NT2/D1 (cell line): ENCODE measurements around the gene NMS.

Experiments used
- DNase-seq: peaks from one replicate; pipeline ENCODE4 v3.0.0-alpha.2; 2011; ENCODE audit warnings: low read depth, low spot score
- H3K27me3 ChIP-seq: 2 replicates; pipeline ENCODE4 v1.6.0; 2011; ENCODE audit warnings: mild to moderate bottlenecking; ENCODE audit not compliant: insufficient read length, insufficient read depth
- H3K36me3 ChIP-seq: 2 replicates; pipeline ENCODE4 v1.6.1; 2011; ENCODE audit warnings: mild to moderate bottlenecking, low read length, mixed read lengths; ENCODE audit not compliant: insufficient read depth, insufficient read length
- H3K4me1 ChIP-seq: 2 replicates; pipeline ENCODE4 v1.5.1; 2011; ENCODE audit not compliant: insufficient read depth, insufficient read length
- H3K4me3 ChIP-seq: 2 replicates; pipeline ENCODE4 v1.5.1; 2011; ENCODE audit warnings: low read depth; ENCODE audit not compliant: insufficient read length
- H3K9ac ChIP-seq: 2 replicates; pipeline ENCODE4 v1.6.0; 2011; ENCODE audit warnings: low read depth; ENCODE audit not compliant: insufficient read length
- H3K9me3 ChIP-seq: 2 replicates; pipeline ENCODE4 v1.5.1; 2011; ENCODE audit warnings: mild to moderate bottlenecking, low read length; ENCODE audit not compliant: insufficient read depth
- SUZ12 ChIP-seq: IDR thresholded peaks from 2 replicates; pipeline ENCODE4 v1.6.1; 2011; ENCODE audit not compliant: insufficient read length, insufficient read depth; ENCODE audit errors: extremely low read depth
- YY1 ChIP-seq: IDR thresholded peaks from 2 replicates; pipeline ENCODE4 v1.6.1; 2011; ENCODE audit not compliant: insufficient read length, insufficient read depth
- ZNF274 ChIP-seq: IDR thresholded peaks from 2 replicates; pipeline ENCODE4 v1.6.1; 2011; ENCODE audit warnings: mild to moderate bottlenecking, low read depth, low read length

Gene NMS

DNA sequence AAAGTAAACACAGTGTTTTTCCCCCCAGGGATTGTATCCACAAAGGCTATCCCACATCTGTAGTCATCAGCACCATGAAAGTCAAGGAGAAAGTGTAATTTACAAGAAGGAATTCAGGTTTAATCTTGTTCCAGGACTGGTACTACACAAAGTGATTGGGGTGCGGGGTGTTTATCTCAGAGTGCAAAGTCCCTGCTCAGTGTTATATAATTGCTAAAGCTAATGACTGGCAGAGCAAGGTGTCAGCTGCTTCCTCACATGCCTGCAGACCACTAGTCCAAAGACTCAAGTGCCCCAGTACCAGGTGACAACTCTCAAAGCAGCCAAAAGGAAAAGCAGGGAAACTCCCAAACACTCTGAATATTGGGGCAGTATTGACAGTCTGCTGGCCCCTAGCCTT is 52.1 kb downstream of the NMS start:
- Histone ChIP-seq H3K9me3 (no peaks in the 10 kb centered on the region), H3K27me3 (no peaks in the 10 kb centered on the region), H3K4me3 (no peak overlapping the region), H3K4me1 (no peaks in the 10 kb centered on the region), H3K36me3 (no peaks in the 10 kb centered on the region), H3K9ac (no peak overlapping the region)
- DNase-seq, result no peak
- TF ChIP-seq SUZ12 (no peak), YY1 (no peak), ZNF274 (no peak)

GRCh38 chr2:100524331-100524730 is 54.0 kb downstream of the NMS start:
- H3K4me3 ChIP-seq, result no peak overlapping the region
- no peak for TF ChIP-seq YY1
- TF ChIP-seq SUZ12, result no peak
- TF ChIP-seq ZNF274, result no peak
- no peaks in the 10 kb centered on the region for H3K27me3 ChIP-seq
- H3K4me1 ChIP-seq, result no peaks in the 10 kb centered on the region
- no peaks in the 10 kb centered on the region for H3K36me3 ChIP-seq
- H3K9ac ChIP-seq, result no peak overlapping the region
- no peak for DNase-seq
- H3K9me3 ChIP-seq, result no peaks in the 10 kb centered on the region

DNA sequence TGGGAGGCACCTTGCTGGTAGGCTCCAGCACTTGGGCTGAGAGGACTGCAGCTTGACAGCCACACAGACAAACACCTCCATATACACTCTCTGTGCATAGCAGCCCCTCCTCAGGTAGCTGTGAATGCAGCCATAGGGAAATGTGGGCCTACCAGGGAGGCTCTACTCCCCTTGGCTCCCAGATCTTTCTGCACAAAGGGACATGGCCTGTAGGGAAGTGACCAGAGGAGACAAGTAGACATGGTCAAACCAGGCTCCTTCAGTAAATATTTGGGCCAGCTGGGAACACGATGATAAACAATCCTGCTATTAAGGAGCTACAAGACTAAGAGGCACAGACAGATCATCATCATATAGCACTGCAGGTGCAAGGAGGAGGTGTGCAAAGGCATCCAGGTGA is 56.6 kb downstream of the NMS start:
- Histone ChIP-seq H3K36me3 (no peaks in the 10 kb centered on the region), H3K9ac (no peak overlapping the region), H3K27me3 (no peaks in the 10 kb centered on the region), H3K9me3 (no peaks in the 10 kb centered on the region), H3K4me3 (no peak overlapping the region), H3K4me1 (no peaks in the 10 kb centered on the region)
- DNase-seq, result no peak
- no peak for TF ChIP-seq ZNF274
- no peak for TF ChIP-seq SUZ12
- no peak for TF ChIP-seq YY1

DNA sequence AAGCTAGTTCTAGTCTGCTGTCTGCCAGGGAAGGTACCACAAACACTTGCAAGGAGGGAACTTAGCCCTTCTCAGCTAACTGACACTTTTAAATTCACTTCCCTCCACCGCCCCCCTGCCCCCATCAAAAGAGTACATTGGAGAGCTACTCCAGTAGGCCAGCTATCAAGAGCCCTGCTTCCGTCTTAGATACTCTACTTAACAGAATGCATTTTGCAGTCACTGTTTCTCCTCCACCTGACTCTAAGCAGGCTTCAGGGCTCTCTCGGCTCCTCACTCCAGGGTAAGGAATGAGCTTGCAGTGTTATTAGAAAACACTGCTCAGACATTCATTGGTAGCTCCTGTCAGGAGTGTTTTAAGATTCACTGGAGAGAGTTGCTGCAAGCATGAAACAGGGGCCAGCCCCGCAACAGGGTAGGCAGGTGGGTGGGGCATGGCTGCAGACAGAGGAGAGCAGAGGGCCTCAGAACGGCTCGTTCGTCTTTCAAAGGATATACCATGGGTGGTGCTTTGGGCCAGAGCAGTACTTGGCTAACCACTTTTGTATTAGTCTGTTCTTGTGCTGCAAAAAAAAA is 57.2 kb downstream of the NMS start:
- Histone ChIP-seq H3K36me3 (no peaks in the 10 kb centered on the region), H3K9ac (no peak overlapping the region), H3K9me3 (no peaks in the 10 kb centered on the region), H3K4me1 (no peaks in the 10 kb centered on the region), H3K4me3 (no peak overlapping the region), H3K27me3 (no peaks in the 10 kb centered on the region)
- no peak for TF ChIP-seq ZNF274
- TF ChIP-seq YY1, result no peak
- no peak for TF ChIP-seq SUZ12
- no peak for DNase-seq

DNA sequence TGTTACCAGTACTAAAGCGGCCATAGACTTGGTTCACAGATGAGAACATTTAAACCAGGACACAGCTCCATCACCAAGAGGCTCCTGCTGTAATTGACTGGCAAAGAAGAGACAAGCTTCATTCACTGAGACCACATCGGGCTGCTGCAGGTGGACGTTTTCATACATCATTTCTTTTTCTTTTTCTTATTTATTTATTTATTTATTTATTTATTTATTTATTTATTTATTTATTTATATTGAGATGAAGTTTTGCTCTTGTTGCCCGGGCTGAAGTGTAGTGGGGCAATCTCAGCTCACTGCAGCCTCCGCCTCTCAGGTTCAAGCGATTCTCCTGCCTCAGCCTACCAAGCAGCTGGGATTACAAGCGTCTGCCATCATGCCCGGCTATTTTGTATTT is 58.9 kb downstream of the NMS start:
- Histone ChIP-seq H3K4me1 (no peaks in the 10 kb centered on the region), H3K27me3 (no peaks in the 10 kb centered on the region), H3K9ac (no peak overlapping the region), H3K9me3 (no peaks in the 10 kb centered on the region; the same call in 1 of the 2 replicates), H3K4me3 (no peak overlapping the region), H3K36me3 (no peaks in the 10 kb centered on the region)
- no peak for TF ChIP-seq YY1
- TF ChIP-seq ZNF274, result no peak
- no peak for TF ChIP-seq SUZ12
- DNase-seq, result no peak

- H3K4me1 ChIP-seq, result no peaks in the 10 kb centered on the region
- no peaks in the 10 kb centered on the region; the same call in 1 of the 2 replicates for H3K9me3 ChIP-seq
- no peak for TF ChIP-seq ZNF274
- no peak for TF ChIP-seq YY1
- no peak for TF ChIP-seq SUZ12
- no peaks in the 10 kb centered on the region for H3K27me3 ChIP-seq
- H3K36me3 ChIP-seq, result no peaks in the 10 kb centered on the region
- no peak overlapping the region for H3K9ac ChIP-seq
- H3K4me3 ChIP-seq, result no peak overlapping the region
- no peak for DNase-seq
These were observed 59.6 kb downstream of the NMS start for GRCh38 chr2:100529900-100530299.
